HTR-8/SVneo (cell line): ENCODE results near the gene SCAF8.

ENCODE experiments used
- DNase-seq: peaks from one replicate; pipeline ENCODE4 v3.0.0; 2011; ENCODE audit warnings: low spot score, mixed read lengths; ENCODE audit not compliant: insufficient read length
- FAIRE-seq: peaks from 2 replicates; lab custom pipeline; 2011; peaks lifted over from hg19 to GRCh38; lab: Jason Lieb, UNC

The SCAF8 gene

GRCh38 chr6:154824076-154824475 lies 90.9 kb downstream of the SCAF8 start:
- no peak for FAIRE-seq
- no peak for DNase-seq

- DNase-seq (no peak), FAIRE-seq (no peak)
These were observed 96.8 kb downstream of the SCAF8 start for GRCh38 chr6:154829970-154830369.

GRCh38 chr6:154830771-154831170 lies 97.6 kb downstream of the SCAF8 start:
- DNase-seq, result no peak
- FAIRE-seq, result no peak

- DNase-seq (no peak), FAIRE-seq (no peak)
These were observed 102.1 kb downstream of the SCAF8 start for GRCh38 chr6:154835307-154835706.

GRCh38 chr6:154839546-154839945 lies 106.3 kb downstream of the SCAF8 start:
- FAIRE-seq (no peak), DNase-seq (no peak)

- FAIRE-seq (no peak), DNase-seq (no peak)
These were observed 107.1 kb downstream of the SCAF8 start for GRCh38 chr6:154840363-154840762.

GRCh38 chr6:154841109-154841508 lies 107.9 kb downstream of the SCAF8 start:
- DNase-seq (no peak), FAIRE-seq (no peak)

GRCh38 chr6:154842833-154843232 lies 109.6 kb downstream of the SCAF8 start:
- FAIRE-seq, result no peak
- DNase-seq, result no peak

GRCh38 chr6:154847318-154847717 lies 114.1 kb downstream of the SCAF8 start:
- DNase-seq (no peak), FAIRE-seq (no peak)

GRCh38 chr6:154848580-154848979 lies 115.4 kb downstream of the SCAF8 start:
- FAIRE-seq (no peak), DNase-seq (no peak)

- DNase-seq (no peak), FAIRE-seq (no peak)
These were observed 116.3 kb downstream of the SCAF8 start for GRCh38 chr6:154849475-154849874.

- DNase-seq, result peak; percentile 31
- FAIRE-seq, result no peak
These were observed 119.5 kb downstream of the SCAF8 start for GRCh38 chr6:154852687-154853086.

GRCh38 chr6:154857529-154857928 lies 124.3 kb downstream of the SCAF8 start:
- DNase-seq (no peak), FAIRE-seq (no peak)

- DNase-seq (no peak), FAIRE-seq (no peak)
These were observed 128.6 kb downstream of the SCAF8 start for GRCh38 chr6:154861825-154862224.

- DNase-seq (no peak), FAIRE-seq (no peak)
These were observed 129.3 kb downstream of the SCAF8 start for GRCh38 chr6:154862536-154862935.

GRCh38 chr6:154864066-154864430 lies 130.8 kb downstream of the SCAF8 start:
- DNase-seq (no peak), FAIRE-seq (no peak)

GRCh38 chr6:154865291-154865690 lies 132.1 kb downstream of the SCAF8 start:
- no peak for FAIRE-seq
- no peak for DNase-seq

GRCh38 chr6:154868143-154868594 lies 135.0 kb downstream of the SCAF8 start:
- DNase-seq, result peak; percentile 23
- no peak for FAIRE-seq

GRCh38 chr6:154872542-154873114 lies 139.4 kb downstream of the SCAF8 start:
- peak; percentile 57 for FAIRE-seq
- no peak for DNase-seq

GRCh38 chr6:154873546-154873945 lies 140.3 kb downstream of the SCAF8 start:
- FAIRE-seq (no peak), DNase-seq (no peak)

GRCh38 chr6:154874773-154875592 lies 141.8 kb downstream of the SCAF8 start:
- DNase-seq (no peak), FAIRE-seq (no peak)
